Prostate gland (tissue), 2 donors: ENCODE data around the gene APLNR. TPM values are rescaled to one million over a fixed set of nuclear protein-coding genes. Genes with fewer than 3 reads are reported as not detected.

Experiments
- DNase-seq: peaks from one replicate; pipeline ENCODE4 v3.0.0-alpha.2; 2019; ENCODE audit warnings: low spot score
- H3K27ac ChIP-seq, 2 donors: fragments of 200-600 bp; sonication (generic); 2 replicates each; pipeline ENCODE4 v1.5.1; 2017 to 2019
- H3K27me3 ChIP-seq: fragments of 200-600 bp; sonication (generic); replicated peaks from 2 replicates; pipeline ENCODE4 v1.5.1; 2019; ENCODE audit not compliant: insufficient read depth
- H3K36me3 ChIP-seq, 2 donors: fragments of 200-600 bp; sonication (generic); 1 replicate in 1 of 2; 2 replicates in 1 of 2; pipeline versions ENCODE4 v1.5.1 to v1.8.1; 2017 to 2019
- H3K4me1 ChIP-seq: fragments of 200-600 bp; sonication (generic); replicated peaks from 2 replicates; pipeline ENCODE4 v1.5.1; 2019
- H3K4me3 ChIP-seq, 2 donors: fragments of 200-600 bp; sonication (generic); 2 replicates each; pipeline ENCODE4 v1.5.1; 2017 to 2019
- H3K9me3 ChIP-seq: fragments of 200-600 bp; sonication (generic); 2 replicates; pipeline ENCODE4 v1.5.1; 2017
- POLR2A ChIP-seq: fragments of 450-650 bp; IDR thresholded peaks from one replicate; pipeline ENCODE4 v1.6.1; 2016; ENCODE audit warnings: antibody characterized with exemption, mild to moderate bottlenecking
- POLR2AphosphoS5 ChIP-seq: sonication (generic); formaldehyde crosslinking; IDR thresholded peaks from one replicate; pipeline ENCODE4 v1.6.1; 2017; ENCODE audit warnings: antibody characterized with exemption
- WGBS: methylation state at CpG from one replicate; pipeline ENCODE4 v1.1.5; 2018; 5-methylcytosine and 5-hydroxymethylcytosine counted together
- intact Hi-C: fragments of 100-400 bp; cut with DNase I; formaldehyde crosslinking; loops from one replicate; pipeline ENCODE4 v1.14.2; 2022
- total RNA-seq, 2 donors: library from RNA; depleted of rRNA; stranded (reverse); fragments of >200 nt; gene quantifications; one replicate each; pipeline ENCODE4 v1.1.0, GENCODE V29; 2016
- TF ChIP-seq, protein P1 (sequence below), 4 experiments: fragments of 200-600 bp in 2 of 4; fragments of 450-650 bp in 2 of 4; sonication (generic) in 2 of 4; IDR thresholded peaks; 1 replicate in 3 of 4; 2 replicates in 1 of 4; pipeline ENCODE4 v1.5.1; 2016 to 2019; ENCODE audit warnings: antibody characterized with exemption in 4 of 4, mild to moderate bottlenecking in 2 of 4, moderate library complexity in 2 of 4

APLNR gene
- total RNA-seq, 2 donors from 2014 or later, result 1.7 TPM; not detected in 1

DNA sequence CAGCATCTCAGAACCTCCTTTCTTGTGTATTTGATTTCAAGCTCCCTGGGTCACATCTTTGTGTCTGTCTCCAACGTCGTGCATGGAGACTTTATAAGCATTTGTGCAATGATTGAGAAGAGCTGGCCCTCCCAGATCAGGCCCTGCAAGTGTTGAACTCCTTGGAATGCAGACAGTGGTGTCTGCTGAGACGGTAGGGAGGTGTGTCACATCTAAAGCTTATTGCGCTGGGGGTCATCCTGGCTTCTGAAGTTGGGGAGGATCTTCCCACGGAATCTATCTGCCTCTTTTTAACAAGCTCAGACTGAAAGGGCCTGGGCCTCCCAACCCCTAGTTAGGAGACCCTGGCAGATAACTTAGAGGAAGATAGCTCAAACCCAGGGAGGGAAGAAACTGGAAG is 6.7 kb downstream of the APLNR start:
- Histone ChIP-seq H3K36me3 (no peaks in the 10 kb centered on the region), H3K4me1 (no peaks in the 10 kb centered on the region)

DNA sequence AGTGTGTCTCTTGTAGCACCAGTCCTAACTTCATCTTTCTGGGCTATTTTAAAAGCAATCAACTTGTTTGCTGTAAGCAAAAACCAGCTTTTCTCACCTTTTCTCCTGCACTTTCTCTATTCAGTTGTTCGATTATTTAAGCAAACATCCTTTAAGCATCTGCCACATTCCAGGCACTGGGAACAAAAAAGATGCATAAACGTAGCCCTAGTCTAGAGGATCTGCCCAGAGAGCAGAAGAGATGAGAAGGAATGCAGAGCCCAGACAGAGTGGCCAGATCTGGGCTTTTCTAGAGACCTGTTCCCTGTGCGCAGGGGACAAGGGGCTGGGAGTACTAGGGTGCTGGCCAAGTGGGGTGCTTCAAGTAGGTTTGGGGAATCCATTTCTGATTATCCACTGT is 8.4 kb downstream of the APLNR start:
- H3K4me3 ChIP-seq, result no peak overlapping the region
- TF ChIP-seq, protein P1, sequence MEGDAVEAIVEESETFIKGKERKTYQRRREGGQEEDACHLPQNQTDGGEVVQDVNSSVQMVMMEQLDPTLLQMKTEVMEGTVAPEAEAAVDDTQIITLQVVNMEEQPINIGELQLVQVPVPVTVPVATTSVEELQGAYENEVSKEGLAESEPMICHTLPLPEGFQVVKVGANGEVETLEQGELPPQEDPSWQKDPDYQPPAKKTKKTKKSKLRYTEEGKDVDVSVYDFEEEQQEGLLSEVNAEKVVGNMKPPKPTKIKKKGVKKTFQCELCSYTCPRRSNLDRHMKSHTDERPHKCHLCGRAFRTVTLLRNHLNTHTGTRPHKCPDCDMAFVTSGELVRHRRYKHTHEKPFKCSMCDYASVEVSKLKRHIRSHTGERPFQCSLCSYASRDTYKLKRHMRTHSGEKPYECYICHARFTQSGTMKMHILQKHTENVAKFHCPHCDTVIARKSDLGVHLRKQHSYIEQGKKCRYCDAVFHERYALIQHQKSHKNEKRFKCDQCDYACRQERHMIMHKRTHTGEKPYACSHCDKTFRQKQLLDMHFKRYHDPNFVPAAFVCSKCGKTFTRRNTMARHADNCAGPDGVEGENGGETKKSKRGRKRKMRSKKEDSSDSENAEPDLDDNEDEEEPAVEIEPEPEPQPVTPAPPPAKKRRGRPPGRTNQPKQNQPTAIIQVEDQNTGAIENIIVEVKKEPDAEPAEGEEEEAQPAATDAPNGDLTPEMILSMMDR (IDR thresholded peaks at IDR 0.05), result no peak
- TF ChIP-seq POLR2AphosphoS5, result no peak
- TF ChIP-seq POLR2A, result no peak
- no peaks in the 10 kb centered on the region for H3K9me3 ChIP-seq
- DNase-seq, result no peak
- H3K4me1 ChIP-seq, result no peaks in the 10 kb centered on the region
- H3K27me3 ChIP-seq, result no peaks in the 10 kb centered on the region
- WGBS, result 61% methylated on average over 3 of the region's 3 CpGs
- no peaks in the 10 kb centered on the region for H3K36me3 ChIP-seq
- H3K27ac ChIP-seq, result no peak overlapping the region
- intact Hi-C loops, result no loop called here

More for the DNA sequence above, 6.7 kb downstream of the APLNR start:
- intact Hi-C loops, result no loop called here
- TF ChIP-seq POLR2AphosphoS5 (no peak), POLR2A (no peak)
- TF ChIP-seq, protein P1 (IDR thresholded peaks at IDR 0.05), result no peak
- no peak overlapping the region for H3K27ac ChIP-seq
- H3K4me3 ChIP-seq, result no peak overlapping the region
- peaks cover 5% of the 10 kb centered on the region for H3K27me3 ChIP-seq
- no peak for DNase-seq
- H3K9me3 ChIP-seq, result no peaks in the 10 kb centered on the region
- WGBS, result 27% methylated on average over 5 of the region's 5 CpGs

DNA sequence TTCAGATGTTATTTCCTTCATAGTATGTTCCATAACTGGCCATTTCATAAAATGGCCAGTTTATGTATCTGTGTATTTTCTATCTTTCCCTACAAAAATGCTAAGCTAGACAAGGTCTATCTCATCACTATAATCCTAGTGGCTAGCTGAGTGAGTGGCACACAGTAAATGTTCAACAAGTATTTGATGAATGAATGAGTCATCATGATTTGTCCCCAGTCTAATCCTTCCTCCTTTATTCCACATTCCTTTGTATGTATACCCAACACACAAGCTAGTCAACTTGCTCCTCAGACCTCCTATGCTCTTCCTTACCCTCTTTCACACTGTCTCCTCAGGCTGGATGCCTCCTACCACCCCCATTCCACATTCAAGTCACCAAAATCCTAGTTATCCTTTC is 12.5 kb downstream of the APLNR start:
- intact Hi-C loops, result no loop called here

DNA sequence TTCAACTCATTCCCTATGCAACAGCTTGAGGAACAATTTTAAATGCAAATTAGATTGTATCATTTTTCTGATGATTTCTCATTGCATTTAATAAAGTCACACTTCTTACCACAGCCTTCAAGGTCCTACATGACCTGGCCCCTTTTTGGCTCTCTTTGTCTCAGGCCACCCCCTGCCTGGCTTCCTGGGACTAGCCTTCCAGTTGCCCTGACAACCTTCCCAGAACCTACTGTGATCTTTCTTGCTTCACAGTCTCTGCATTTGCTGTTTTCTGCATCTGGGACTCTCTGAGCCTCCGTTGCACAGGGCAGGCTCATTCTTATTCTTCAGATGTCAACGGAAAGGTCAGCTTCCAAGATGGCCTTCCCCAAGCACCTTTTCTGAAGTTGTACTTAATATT is 12.9 kb downstream of the APLNR start:
- intact Hi-C loops, result no loop called here
- WGBS, result 84% methylated on average over 2 of the region's 2 CpGs
- H3K9me3 ChIP-seq, result no peaks in the 10 kb centered on the region
- H3K4me1 ChIP-seq, result no peaks in the 10 kb centered on the region
- H3K4me3 ChIP-seq, result no peak overlapping the region
- TF ChIP-seq POLR2A (no peak), POLR2AphosphoS5 (no peak)
- TF ChIP-seq, protein P1 (IDR thresholded peaks at IDR 0.05), result no peak
- H3K27ac ChIP-seq, result no peak overlapping the region
- H3K36me3 ChIP-seq, result no peaks in the 10 kb centered on the region
- DNase-seq, result no peak
- no peaks in the 10 kb centered on the region for H3K27me3 ChIP-seq

More for the DNA sequence above, 12.5 kb downstream of the APLNR start:
- no peaks in the 10 kb centered on the region for H3K36me3 ChIP-seq
- H3K4me1 ChIP-seq, result no peaks in the 10 kb centered on the region
- TF ChIP-seq POLR2A (no peak), POLR2AphosphoS5 (no peak)
- TF ChIP-seq, protein P1 (IDR thresholded peaks at IDR 0.05), result no peak
- H3K9me3 ChIP-seq, result no peaks in the 10 kb centered on the region
- no peaks in the 10 kb centered on the region for H3K27me3 ChIP-seq
- no peak overlapping the region for H3K27ac ChIP-seq
- no peak for DNase-seq
- no peak overlapping the region for H3K4me3 ChIP-seq

DNA sequence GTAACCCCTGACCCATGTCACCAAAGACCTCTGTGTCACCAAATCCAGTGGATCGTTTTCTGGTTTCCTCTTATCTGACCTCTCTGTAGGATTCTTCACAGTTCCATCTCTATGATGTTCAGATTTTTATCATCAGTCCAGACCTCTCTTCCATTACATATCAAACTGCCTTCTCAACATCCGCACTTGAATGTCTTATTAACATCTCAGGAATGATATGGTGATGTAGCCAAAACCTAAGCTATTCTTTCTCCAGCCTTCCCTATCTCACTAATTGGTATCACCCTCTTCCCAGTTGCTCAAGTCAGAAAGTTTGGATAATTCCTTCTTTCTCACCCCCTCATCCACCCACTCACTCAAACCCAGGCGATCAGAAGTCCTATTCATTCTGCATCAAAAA is 13.4 kb downstream of the APLNR start:
- no peak for DNase-seq
- Histone ChIP-seq H3K36me3 (no peaks in the 10 kb centered on the region), H3K4me3 (no peak overlapping the region), H3K27ac (no peak overlapping the region), H3K9me3 (no peaks in the 10 kb centered on the region), H3K27me3 (no peaks in the 10 kb centered on the region), H3K4me1 (no peaks in the 10 kb centered on the region)
- TF ChIP-seq POLR2AphosphoS5, result no peak
- no peak for TF ChIP-seq POLR2A
- TF ChIP-seq, protein P1 (IDR thresholded peaks at IDR 0.05), result no peak
- intact Hi-C loops, result no loop called here
- 90% methylated on average over 3 of the region's 3 CpGs for WGBS
